ENCODE measurements around the gene SCN8A.
"Not testable (repeated sequence)": the region's sequence is repeated elsewhere in the genome, so short reads cannot be mapped to it uniquely, and the experiment has no call there.

GRCh38 chr12:51568271-51569032 lies 22.6 kb upstream of the SCN8A start:
- TF ChIP-seq CTCF, POLR2A, POLR2AphosphoS5 (IDR thresholded peaks at IDR 0.05): not testable (repeated sequence)

Measured in breast epithelium (tissue), 3 donors.